Natural killer cell (primary cell): ENCODE data around the gene CLCN6. TPM values are rescaled to one million over a fixed set of nuclear protein-coding genes. Genes with fewer than 3 reads are reported as not detected.
A peak's percentile ranks its signal among the peaks of the same experiment; 100 is the strongest.

Experiments used
- ATAC-seq, 3 donors: fragments of 150-1000 bp in 2 of 3; fragments of 200-7000 bp in 1 of 3; cut with Tn5 transposase; 1 replicate in 1 of 3; 2 replicates in 2 of 3; pipeline ENCODE4 v1.10.0; 2021; ENCODE audit warnings: mild to moderate bottlenecking in 2 of 3, moderate library complexity in 2 of 3
- DNase-seq, 2 donors: peaks; one replicate each; pipeline versions ENCODE4 v3.0.0 to v3.0.0-alpha.2; 2013 to 2021; ENCODE audit warnings: mixed read lengths in 1 of 2
- H3K27ac ChIP-seq: one replicate; pipeline ENCODE4 v1.5.1; 2013; ENCODE audit warnings: mild to moderate bottlenecking, low read length
- H3K27me3 ChIP-seq: one replicate; pipeline ENCODE4 v1.6.1; 2013; ENCODE audit warnings: low read length; ENCODE audit not compliant: control insufficient read depth, insufficient read depth
- H3K36me3 ChIP-seq: one replicate; pipeline ENCODE4 v1.6.1; 2013; ENCODE audit warnings: low read length; ENCODE audit not compliant: control insufficient read depth, insufficient read depth
- H3K4me1 ChIP-seq: one replicate; pipeline ENCODE4 v1.6.1; 2013; ENCODE audit warnings: low read length; ENCODE audit not compliant: control insufficient read depth, insufficient read depth
- H3K4me3 ChIP-seq: one replicate; pipeline ENCODE4 v1.5.1; 2013; ENCODE audit warnings: low read length
- H3K9me3 ChIP-seq: one replicate; pipeline ENCODE4 v1.6.1; 2013; ENCODE audit warnings: low read length; ENCODE audit not compliant: control insufficient read depth, insufficient read depth
- H3K27ac Mint-ChIP-seq, 2 donors: one replicate each; pipeline ENCODE4 v1.8.0; 2022; ENCODE audit warnings: mild to moderate bottlenecking in 2 of 2, mixed read lengths in 2 of 2, moderate library complexity in 1 of 2
- H3K27me3 Mint-ChIP-seq, 2 donors: one replicate each; pipeline ENCODE4 v1.8.0; 2022; ENCODE audit warnings: low read depth in 2 of 2, mixed read lengths in 2 of 2
- H3K36me3 Mint-ChIP-seq: one replicate; pipeline ENCODE4 v1.8.0; 2022; ENCODE audit warnings: mixed read lengths
- H3K4me1 Mint-ChIP-seq, 2 donors: one replicate each; pipeline ENCODE4 v1.8.0; 2022; ENCODE audit warnings: mixed read lengths in 2 of 2
- H3K4me3 Mint-ChIP-seq: one replicate; pipeline ENCODE4 v1.8.0; 2022; ENCODE audit warnings: mild to moderate bottlenecking, moderate library complexity, mixed read lengths
- H3K9me3 Mint-ChIP-seq, 2 donors: one replicate each; pipeline ENCODE4 v1.8.0; 2022; ENCODE audit warnings: mixed read lengths in 2 of 2
- CTCF ChIP-seq: fragments of 200-600 bp; IDR thresholded peaks from one replicate; pipeline ENCODE4 v1.8.0; 2022; ENCODE audit warnings: antibody characterized with exemption
- WGBS: methylation state at CpG from one replicate; pipeline ENCODE4 v1.1.7; 2013; ENCODE audit warnings: missing lambda C conversion rate; ENCODE audit not compliant: insufficient coverage; 5-methylcytosine and 5-hydroxymethylcytosine counted together
- intact Hi-C: fragments of 100-400 bp; cut with micrococcal nuclease; formaldehyde crosslinking; loops from one replicate; pipeline ENCODE4 v1.14.2; 2022
- total RNA-seq, 4 donors: library from RNA; stranded (reverse); fragments of 120-200 nt in 1 of 4; gene quantifications; one replicate each; pipeline versions ENCODE4 v1.2.3 to v1.2.4, GENCODE V29; 2013 to 2022

The CLCN6 gene
- total RNA-seq, 3 donors from 2014 or later (not counting 1 experiment from before 2014, with no cell fraction given), result 21.4 to 28.6 (median 25.6) TPM

GRCh38 chr1:11784256-11784992 lies 21.6 kb upstream of the CLCN6 start:
- no peaks in the 10 kb centered on the region for H3K36me3 ChIP-seq
- peak overlapping the region; percentile 41 for H3K4me3 ChIP-seq
- no peaks in the 10 kb centered on the region for H3K27me3 ChIP-seq
- 73% methylated on average over 20 of the region's 21 CpGs for WGBS
- peak overlapping the region; percentile 17 for H3K4me3 Mint-ChIP-seq
- no peak for TF ChIP-seq CTCF
- ATAC-seq (peak in 1 of 3 donors; percentile 18), DNase-seq (no peak)
- H3K9me3 Mint-ChIP-seq, result no peaks in the 10 kb centered on the region
- peak overlapping the region in 1 of 2 donors; percentile 59 for H3K27ac Mint-ChIP-seq
- no peaks in the 10 kb centered on the region for H3K36me3 Mint-ChIP-seq
- intact Hi-C loops, result no loop called here
- H3K4me1 ChIP-seq, result peaks cover 18% of the 10 kb centered on the region
- H3K27me3 Mint-ChIP-seq, result no peaks in the 10 kb centered on the region
- H3K4me1 Mint-ChIP-seq, result peaks cover 5 to 12% of the 10 kb centered on the region in 2 donors
- H3K9me3 ChIP-seq, result no peaks in the 10 kb centered on the region
- H3K27ac ChIP-seq, result no peak overlapping the region

GRCh38 chr1:11784993-11785769 lies 20.8 kb upstream of the CLCN6 start:
- ATAC-seq, result peak; percentile 74 to 93 (median 85)
- intact Hi-C loops, result no loop called here
- peak overlapping the region in 1 of 2 donors; percentile 59 for H3K27ac Mint-ChIP-seq

GRCh38 chr1:11786168-11786567 lies 19.8 kb upstream of the CLCN6 start:
- H3K4me1 ChIP-seq, result peaks cover 36% of the 10 kb centered on the region
- no peak for TF ChIP-seq CTCF
- no peak overlapping the region for H3K4me3 ChIP-seq
- Mint-ChIP-seq H3K36me3 (no peaks in the 10 kb centered on the region), H3K4me1 (peaks cover 5 to 20% of the 10 kb centered on the region in 2 donors), H3K9me3 (no peaks in the 10 kb centered on the region), H3K27ac (no peak overlapping the region), H3K4me3 (no peak overlapping the region), H3K27me3 (no peaks in the 10 kb centered on the region)
- peaks cover 12% of the 10 kb centered on the region for H3K36me3 ChIP-seq
- intact Hi-C loops, result no loop called here
- H3K9me3 ChIP-seq, result no peaks in the 10 kb centered on the region
- no peak for ATAC-seq
- H3K27me3 ChIP-seq, result no peaks in the 10 kb centered on the region
- no peak for DNase-seq
- H3K27ac ChIP-seq, result no peak overlapping the region
- WGBS, result 58% methylated on average over 5 of the region's 5 CpGs

More at GRCh38 chr1:11784993-11785769, 20.8 kb upstream of the CLCN6 start:
- no peaks in the 10 kb centered on the region for H3K9me3 ChIP-seq
- no peaks in the 10 kb centered on the region for H3K9me3 Mint-ChIP-seq
- H3K4me1 ChIP-seq, result peaks cover 26% of the 10 kb centered on the region
- no peaks in the 10 kb centered on the region for H3K36me3 Mint-ChIP-seq
- H3K4me3 Mint-ChIP-seq, result peak overlapping the region; percentile 83
- no peaks in the 10 kb centered on the region for H3K27me3 ChIP-seq
- 10% methylated on average over 29 of the region's 30 CpGs for WGBS
- no peak overlapping the region for H3K27ac ChIP-seq
- peaks cover 5 to 12% of the 10 kb centered on the region in 2 donors for H3K4me1 Mint-ChIP-seq
- peak; percentile 92 for TF ChIP-seq CTCF
- H3K27me3 Mint-ChIP-seq, result no peaks in the 10 kb centered on the region
- peak overlapping the region; percentile 41 for H3K4me3 ChIP-seq
- peak; percentile 49 to 63 for DNase-seq
- H3K36me3 ChIP-seq, result peaks cover 2% of the 10 kb centered on the region
